PFSK-1 (cell line): ENCODE measurements around the gene OR4C6.

Experiments
- SIN3A ChIP-seq: IDR thresholded peaks from 2 replicates; pipeline ENCODE4 v1.6.1; 2012; ENCODE audit warnings: mild to moderate bottlenecking, low read length, moderate library complexity, borderline replicate concordance; ENCODE audit not compliant: insufficient read depth
- TAF1 ChIP-seq: IDR thresholded peaks from 2 replicates; pipeline ENCODE4 v1.6.1; 2012; ENCODE audit warnings: low read length, control low read depth, borderline replicate concordance; ENCODE audit not compliant: insufficient read depth

DNA sequence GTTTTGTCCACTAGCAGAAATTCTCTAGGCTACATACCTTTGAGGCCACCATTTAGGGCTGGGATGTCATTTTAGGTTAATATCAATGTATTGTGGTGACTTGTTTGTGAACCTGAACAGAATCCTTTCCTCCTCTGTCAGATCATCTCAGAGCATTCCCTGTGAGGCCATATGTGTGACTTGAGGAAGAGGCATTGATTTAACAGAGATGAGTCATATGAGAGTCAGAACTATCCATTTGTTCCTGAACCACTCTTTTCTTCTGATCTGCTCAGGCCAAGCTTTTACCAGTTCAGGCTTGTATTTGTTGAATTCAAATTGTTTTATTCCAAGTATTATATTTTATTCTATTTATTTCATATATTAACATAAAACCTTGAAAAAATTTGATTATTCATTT lies 6.9 kb upstream of the OR4C6 start:
- TF ChIP-seq SIN3A (no peak), TAF1 (no peak)
